K562 (cell line): ENCODE results near the gene PREB. TPM values are rescaled to one million over a fixed set of nuclear protein-coding genes. Genes with fewer than 3 reads are reported as not detected.

Experiments used
- ATAC-seq: fragments of 200-7000 bp; cut with Tn5 transposase; 3 replicates; pipeline ENCODE4 v1.9.1; 2020; ENCODE audit warnings: moderate library complexity
- BruUV-seq: library from RNA; stranded (reverse); fragments of 400-500 nt; replicated peaks from 2 replicates; lab custom pipeline; 2021; lab: Mats Ljungman, UMichigan
- CTCF ChIA-PET: fragments of 300-600 bp; formaldehyde crosslinking; extraction: SDS; loops from one replicate; lab custom pipeline; 2021; ENCODE audit warnings: low intra/inter-chr PET ratio; lab: Yijun Ruan, JAX
- POLR2A ChIA-PET: fragments of 300-600, 350-650 bp; sonication (Branson Sonifier 250); formaldehyde crosslinking; extraction: SDS; loops from one replicate; lab custom pipeline; 2021; ENCODE audit warnings: antibody characterized with exemption, inconsistent platforms; lab: Yijun Ruan, JAX
- DNase-seq, 4 experiments: peaks; one replicate each; pipeline versions ENCODE4 v3.0.0 to v3.0.0-alpha.2; 2011 to 2018; ENCODE audit warnings: low spot score in 3 of 4, mixed read lengths in 3 of 4; ENCODE audit errors: extremely low read depth in 1 of 4
- FAIRE-seq: peaks from 2 replicates; lab custom pipeline; 2011; peaks lifted over from hg19 to GRCh38; lab: Jason Lieb, UNC
- H2AFZ ChIP-seq: 2 replicates; pipeline ENCODE4 v1.6.0; 2011; ENCODE audit warnings: low read depth, low read length, control low read depth, inconsistent platforms
- H3K27ac ChIP-seq: fragments of 200-600 bp; 3 replicates; pipeline ENCODE4 v1.8.0; 2011; ENCODE audit warnings: low read depth, mild to moderate bottlenecking, control low read depth, inconsistent platforms, low read length, moderate library complexity, mixed read lengths; ENCODE audit errors: extremely low read depth
- H3K27me3 ChIP-seq, 2 experiments: fragments of 300-600 bp in 1 of 2; 2 replicates in 1 of 2; 3 replicates in 1 of 2; pipeline versions ENCODE4 v1.6.0 to v1.8.0; 2011; ENCODE audit warnings: inconsistent platforms in 2 of 2, low read length in 2 of 2, mild to moderate bottlenecking in 1 of 2, mixed read lengths in 1 of 2, moderate library complexity in 1 of 2; ENCODE audit not compliant: control insufficient read depth in 2 of 2, insufficient read depth in 2 of 2
- H3K36me3 ChIP-seq: fragments of 300-600 bp; 3 replicates; pipeline ENCODE4 v1.8.0; 2011; ENCODE audit warnings: mild to moderate bottlenecking, low read length, inconsistent platforms; ENCODE audit not compliant: control insufficient read depth, insufficient read depth
- H3K4me1 ChIP-seq, 2 experiments: fragments of 200-600 bp in 1 of 2; replicated peaks in 1 of 2; 2 replicates in 1 of 2; 3 replicates in 1 of 2; pipeline versions ENCODE4 v1.5.1 to v1.8.0; 2011; ENCODE audit warnings: inconsistent platforms in 2 of 2, low read length in 2 of 2, mild to moderate bottlenecking in 1 of 2, mixed read lengths in 1 of 2, moderate library complexity in 1 of 2; ENCODE audit not compliant: control insufficient read depth in 2 of 2, insufficient read depth in 2 of 2
- H3K4me2 ChIP-seq: 2 replicates; pipeline ENCODE4 v1.6.1; 2011; ENCODE audit warnings: low read length, control low read depth, inconsistent platforms, mixed read lengths; ENCODE audit not compliant: insufficient read depth
- H3K4me3 ChIP-seq: fragments of 200-600 bp; sonication (generic), shearing (Covaris generic); 2 replicates; pipeline ENCODE4 v1.5.1; 2016; ENCODE audit warnings: control low read depth, inconsistent platforms
- H3K79me2 ChIP-seq: fragments of 200-600 bp; 3 replicates; pipeline ENCODE4 v1.8.0; 2011; ENCODE audit warnings: low read length, inconsistent platforms; ENCODE audit not compliant: control insufficient read depth, insufficient read depth
- H3K9ac ChIP-seq, 2 experiments: 2 replicates each; pipeline versions ENCODE4 v1.6.0 to v1.6.1; 2011; ENCODE audit warnings: low read depth in 2 of 2, low read length in 2 of 2, control low read depth in 1 of 2, inconsistent platforms in 1 of 2, mild to moderate bottlenecking in 1 of 2, mixed read lengths in 1 of 2; ENCODE audit not compliant: insufficient read depth in 1 of 2
- H3K9me1 ChIP-seq: one replicate; pipeline ENCODE4 v1.6.0; 2011; ENCODE audit warnings: inconsistent platforms, mild to moderate bottlenecking, low read length, moderate library complexity; ENCODE audit not compliant: control insufficient read depth, insufficient read depth
- H3K9me3 ChIP-seq: replicated peaks from 2 replicates; pipeline ENCODE4 v1.5.1; 2011; ENCODE audit warnings: low read depth, low read length, inconsistent platforms; ENCODE audit not compliant: control insufficient read depth, insufficient read depth
- H4K20me1 ChIP-seq: replicated peaks from 2 replicates; pipeline ENCODE4 v1.6.1; 2011; ENCODE audit warnings: low read length, inconsistent platforms, mixed read lengths; ENCODE audit not compliant: control insufficient read depth, insufficient read depth
- KDM5B ChIP-seq: fragments of 200-600 bp; sonication (generic); IDR thresholded peaks from 2 replicates; pipeline ENCODE4 v1.6.1; 2012; ENCODE audit warnings: low read depth, mild to moderate bottlenecking, moderate library complexity, low read length, control low read depth, inconsistent platforms; ENCODE audit not compliant: insufficient replicate concordance
- L3MBTL2 ChIP-seq: fragments of 450-650 bp; IDR thresholded peaks from 2 replicates; pipeline ENCODE4 v1.6.1; 2016; ENCODE audit warnings: mild to moderate bottlenecking, moderate library complexity
- MEIS2 ChIP-seq: fragments of 450-650 bp; IDR thresholded peaks from 2 replicates; pipeline ENCODE4 v1.6.1; 2014; ENCODE audit warnings: mild to moderate bottlenecking; ENCODE audit not compliant: partially characterized antibody
- PRMT5 ChIP-seq: sonication (generic); formaldehyde crosslinking; IDR thresholded peaks from 2 replicates; pipeline ENCODE4 v1.5.0; 2020; ENCODE audit warnings: missing genetic modification reagents
- ZNF140 ChIP-seq: fragments of 250-450 bp; sonication (Bioruptor Pico); IDR thresholded peaks from 2 replicates; pipeline ENCODE4 v1.8.0; 2021; ENCODE audit warnings: moderate library complexity, mild to moderate bottlenecking, inconsistent platforms
- WGBS: fragments of 100-300 bp; shearing (Covaris generic); methylation state at CpG from one replicate; pipeline ENCODE4 v1.1.6; 2016; ENCODE audit warnings: low coverage, mixed read lengths; ENCODE audit not compliant: insufficient coverage; ENCODE audit errors: missing lambda C conversion rate; 5-methylcytosine and 5-hydroxymethylcytosine counted together
- in situ Hi-C: fragments of 300-500 bp; cut with MboI; formaldehyde crosslinking; loops from 4 replicates; pipeline ENCODE4 v1.15.0; 2018; ENCODE audit warnings: inconsistent platforms, mixed read lengths
- intact Hi-C: fragments of 100-400 bp; cut with micrococcal nuclease; formaldehyde crosslinking; loops from 2 replicates; pipeline ENCODE4 v1.14.2; 2022
- polyA plus RNA-seq, 8 experiments: library from polyadenylated mRNA; depleted of rRNA in 4 of 8; stranded (reverse) in 5 of 8; unstranded in 3 of 8; fragments of >200 nt; fragmentation: Nextera tagmentation in 2 of 8; fragmentation: Illumina TruSeq in 1 of 8; extraction: Ambion mirVana in 2 of 8; extraction: Trizol in 1 of 8; gene quantifications; 2 replicates each; pipeline versions ENCODE4 v1.2.1 to v1.2.3, GENCODE V29; 2011 to 2014; ENCODE audit warnings: inconsistent platforms in 1 of 8, missing spikeins in 1 of 8
- total RNA-seq, 7 experiments: library from RNA; depleted of rRNA in 6 of 7; stranded (reverse); fragments of >200 nt in 6 of 7; fragmentation: Illumina TruSeq in 2 of 7; extraction: Trizol in 2 of 7; gene quantifications; 2 replicates each; pipeline versions ENCODE4 v1.2.1 to v1.2.3, GENCODE V29; 2011 to 2021; ENCODE audit warnings: low replicate concordance in 1 of 7
- TF ChIP-seq, protein P1 (sequence below), 2 experiments: IDR thresholded peaks in 1 of 2; conservative IDR thresholded peaks in 1 of 2; 2 replicates each; pipeline ENCODE4 v1.6.1; 2016; ENCODE audit warnings: low read depth in 2 of 2, mild to moderate bottlenecking in 1 of 2, missing compliant biosample characterization in 1 of 2, missing genetic modification characterization in 1 of 2, moderate library complexity in 1 of 2
- TF ChIP-seq, protein P2 (sequence below): fragments of 450-650 bp; IDR thresholded peaks from 2 replicates; pipeline ENCODE4 v1.6.1; 2016
- TF ChIP-seq, protein P3 (sequence below): sonication (generic); formaldehyde crosslinking; IDR thresholded peaks from 2 replicates; pipeline ENCODE4 v1.8.1; 2023; ENCODE audit warnings: mild to moderate bottlenecking, missing genetic modification reagents

PREB gene
- total and polyA plus RNA-seq, 9 of the 15 experiments (the other 6 are each of a cell fraction or from before 2014, with no cell fraction given), result 35.1 to 84.2 (median 67.2) TPM

DNA sequence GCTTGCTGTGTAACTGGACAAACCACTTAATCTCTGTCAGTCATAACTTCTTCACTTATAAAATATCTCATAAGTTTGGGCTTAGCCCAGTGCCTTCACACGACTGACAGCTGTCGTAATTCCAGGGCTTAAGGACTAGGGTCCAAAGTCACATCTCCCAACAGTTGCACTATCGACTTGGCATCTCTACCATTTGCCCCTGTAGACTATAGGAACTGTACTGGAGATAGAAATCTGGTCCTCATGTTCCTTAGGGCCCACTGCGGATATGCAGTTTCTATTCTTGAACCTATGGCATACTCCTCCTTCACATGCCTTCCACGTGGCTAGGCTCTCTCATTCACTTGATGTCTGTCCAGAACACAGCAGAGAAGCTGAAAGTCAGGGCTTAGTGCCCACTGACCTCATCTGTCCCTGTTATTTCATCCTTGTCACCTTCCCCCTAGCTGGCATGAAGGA, 8.2 kb downstream of the PREB start:
- intact Hi-C loops, result no loop called here
- no TSS peak for BruUV-seq
- TF ChIP-seq, protein P1, sequence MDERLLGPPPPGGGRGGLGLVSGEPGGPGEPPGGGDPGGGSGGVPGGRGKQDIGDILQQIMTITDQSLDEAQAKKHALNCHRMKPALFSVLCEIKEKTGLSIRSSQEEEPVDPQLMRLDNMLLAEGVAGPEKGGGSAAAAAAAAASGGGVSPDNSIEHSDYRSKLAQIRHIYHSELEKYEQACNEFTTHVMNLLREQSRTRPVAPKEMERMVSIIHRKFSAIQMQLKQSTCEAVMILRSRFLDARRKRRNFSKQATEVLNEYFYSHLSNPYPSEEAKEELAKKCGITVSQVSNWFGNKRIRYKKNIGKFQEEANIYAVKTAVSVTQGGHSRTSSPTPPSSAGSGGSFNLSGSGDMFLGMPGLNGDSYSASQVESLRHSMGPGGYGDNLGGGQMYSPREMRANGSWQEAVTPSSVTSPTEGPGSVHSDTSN (CRISPR knock-in tag; IDR thresholded peaks at IDR 0.05; ENCODE audit: low read depth), result no peak
- TF ChIP-seq, protein P1 (tag; conservative IDR thresholded peaks at IDR 0.05; ENCODE audit: low read depth), result peak; percentile 24; the same call in 1 of the 2 replicates
- TF ChIP-seq ZNF140 (no peak), KDM5B (peak; percentile 26), PRMT5 (no peak), L3MBTL2 (0 out of 2 replicates have a peak, but pooled peaks have one; percentile 22), MEIS2 (peak; percentile 29)
- TF ChIP-seq, protein P2, sequence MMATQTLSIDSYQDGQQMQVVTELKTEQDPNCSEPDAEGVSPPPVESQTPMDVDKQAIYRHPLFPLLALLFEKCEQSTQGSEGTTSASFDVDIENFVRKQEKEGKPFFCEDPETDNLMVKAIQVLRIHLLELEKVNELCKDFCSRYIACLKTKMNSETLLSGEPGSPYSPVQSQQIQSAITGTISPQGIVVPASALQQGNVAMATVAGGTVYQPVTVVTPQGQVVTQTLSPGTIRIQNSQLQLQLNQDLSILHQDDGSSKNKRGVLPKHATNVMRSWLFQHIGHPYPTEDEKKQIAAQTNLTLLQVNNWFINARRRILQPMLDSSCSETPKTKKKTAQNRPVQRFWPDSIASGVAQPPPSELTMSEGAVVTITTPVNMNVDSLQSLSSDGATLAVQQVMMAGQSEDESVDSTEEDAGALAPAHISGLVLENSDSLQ, result peak; percentile 60; the same call in 1 of the 2 replicates
- TF ChIP-seq, protein P3, sequence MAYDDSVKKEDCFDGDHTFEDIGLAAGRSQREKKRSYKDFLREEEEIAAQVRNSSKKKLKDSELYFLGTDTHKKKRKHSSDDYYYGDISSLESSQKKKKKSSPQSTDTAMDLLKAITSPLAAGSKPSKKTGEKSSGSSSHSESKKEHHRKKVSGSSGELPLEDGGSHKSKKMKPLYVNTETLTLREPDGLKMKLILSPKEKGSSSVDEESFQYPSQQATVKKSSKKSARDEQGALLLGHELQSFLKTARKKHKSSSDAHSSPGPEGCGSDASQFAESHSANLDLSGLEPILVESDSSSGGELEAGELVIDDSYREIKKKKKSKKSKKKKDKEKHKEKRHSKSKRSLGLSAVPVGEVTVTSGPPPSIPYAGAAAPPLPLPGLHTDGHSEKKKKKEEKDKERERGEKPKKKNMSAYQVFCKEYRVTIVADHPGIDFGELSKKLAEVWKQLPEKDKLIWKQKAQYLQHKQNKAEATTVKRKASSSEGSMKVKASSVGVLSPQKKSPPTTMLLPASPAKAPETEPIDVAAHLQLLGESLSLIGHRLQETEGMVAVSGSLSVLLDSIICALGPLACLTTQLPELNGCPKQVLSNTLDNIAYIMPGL (CRISPR knock-in tag), result no peak
- TF ChIP-seq, all 486 proteins: peak for 5
- ATAC-seq, result no peak
- H2AFZ ChIP-seq, result no peak overlapping the region
- POLR2A ChIA-PET, result interaction anchor here (0.7 to 4.1 kb wide), 3 partner anchors 14 to 151 kb away, joined by 3 to 17 read pairs (median 4); no protein-coding TSS in a partner anchor
- 21% methylated on average over 5 of the region's 5 CpGs for WGBS
- no peak overlapping the region; a peak in 1 of 4 replicates for H3K9ac ChIP-seq
- H3K4me1 ChIP-seq, result peaks cover 10 to 16% of the 10 kb centered on the region in 2 experiments; a peak in 4 of 5 replicates
- in situ Hi-C loops, result no loop called here
- peaks cover 20% of the 10 kb centered on the region; the same call in 2 of the 3 replicates for H3K36me3 ChIP-seq
- CTCF ChIA-PET, result no interaction called here
- H3K9me3 ChIP-seq, result no peaks in the 10 kb centered on the region
- H3K27me3 ChIP-seq, result peaks cover 2 to 7% of the 10 kb centered on the region in 2 experiments; a peak in 3 of 5 replicates
- no peak for DNase-seq
- no peaks in the 10 kb centered on the region; the same call in 1 of the 2 replicates for H4K20me1 ChIP-seq
- no peak overlapping the region for H3K4me2 ChIP-seq
- peaks cover 2% of the 10 kb centered on the region for H3K9me1 ChIP-seq
- H3K27ac ChIP-seq, result no peak overlapping the region
- no peaks in the 10 kb centered on the region for H3K79me2 ChIP-seq
- no peak overlapping the region for H3K4me3 ChIP-seq
- FAIRE-seq, result no peak
